HG03558 (cell line): Measurements from ENCODE around the gene STK17B.

Experiments
- ATAC-seq: cut with Tn5 transposase; IDR thresholded peaks from one replicate; pipeline ENCODE4 v1.9.1; 2021; ENCODE audit warnings: moderate number of reproducible peaks; ENCODE audit not compliant: unreplicated experiment; ENCODE audit errors: extremely low read depth

Gene STK17B

GRCh38 chr2:196162586-196163175 lies 8.7 kb downstream of the STK17B start:
- ATAC-seq = no peak

GRCh38 chr2:196160946-196161345 lies 10.4 kb downstream of the STK17B start:
- ATAC-seq = no peak

- peak; percentile 77 for ATAC-seq
These were observed 11.3 kb downstream of the STK17B start for GRCh38 chr2:196160101-196160500.

GRCh38 chr2:196159221-196159892 lies 12.0 kb downstream of the STK17B start:
- ATAC-seq = no peak

- no peak for ATAC-seq
These were observed 15.8 kb downstream of the STK17B start for GRCh38 chr2:196155575-196155974.

- ATAC-seq = no peak
These were observed 17.9 kb downstream of the STK17B start for GRCh38 chr2:196153480-196153879.

GRCh38 chr2:196149948-196150347 lies 21.4 kb downstream of the STK17B start:
- peak; percentile 47 for ATAC-seq

- no peak for ATAC-seq
These were observed 22.6 kb downstream of the STK17B start for GRCh38 chr2:196148736-196149135.

GRCh38 chr2:196145256-196145655 lies 26.1 kb downstream of the STK17B start:
- no peak for ATAC-seq

- ATAC-seq = no peak
These were observed 26.8 kb downstream of the STK17B start for GRCh38 chr2:196144513-196145126.

GRCh38 chr2:196143730-196144131 lies 27.6 kb downstream of the STK17B start:
- no peak for ATAC-seq

GRCh38 chr2:196142825-196143224 lies 28.6 kb downstream of the STK17B start:
- no peak for ATAC-seq

- ATAC-seq = no peak
These were observed 31.2 kb downstream of the STK17B start for GRCh38 chr2:196140213-196140612.

GRCh38 chr2:196137271-196137670 lies 34.1 kb downstream of the STK17B start:
- no peak for ATAC-seq

GRCh38 chr2:196136151-196136550 lies 35.2 kb downstream of the STK17B start:
- no peak for ATAC-seq

GRCh38 chr2:196131949-196132925 lies 39.1 kb downstream of the STK17B start:
- no peak for ATAC-seq

- no peak for ATAC-seq
These were observed 39.9 kb downstream of the STK17B start for GRCh38 chr2:196131384-196131937.

- ATAC-seq = no peak
These were observed 41.1 kb downstream of the STK17B start for GRCh38 chr2:196130039-196130825.

GRCh38 chr2:196128749-196129148 lies 42.6 kb downstream of the STK17B start:
- ATAC-seq = no peak
